Aorta (tissue), 5 donors: ENCODE results near the gene ARHGEF16. TPM values are rescaled to one million over a fixed set of nuclear protein-coding genes. Genes with fewer than 3 reads are reported as not detected.

Experiments used
- ATAC-seq: fragments of 200-7000 bp; cut with Tn5 transposase; one replicate; pipeline ENCODE4 v1.9.1; 2022; ENCODE audit warnings: moderate library complexity; ENCODE audit not compliant: low FRiP score
- DNase-seq, 2 donors: peaks; one replicate each; pipeline ENCODE4 v3.0.0-alpha.2; 2020
- H3K27ac ChIP-seq, 2 donors: one replicate each; pipeline ENCODE4 v1.5.1; 2013; ENCODE audit warnings: low read length in 2 of 2, mild to moderate bottlenecking in 2 of 2, moderate library complexity in 2 of 2, control low read depth in 1 of 2, inconsistent platforms in 1 of 2, low read depth in 1 of 2
- H3K27me3 ChIP-seq, 2 donors: one replicate each; pipeline ENCODE4 v1.6.1; 2013; ENCODE audit warnings: control low read depth in 1 of 2, low read length in 1 of 2, mild to moderate bottlenecking in 1 of 2, moderate library complexity in 1 of 2; ENCODE audit not compliant: insufficient read depth in 2 of 2, control insufficient read depth in 1 of 2
- H3K36me3 ChIP-seq, 2 donors: one replicate each; pipeline ENCODE4 v1.6.1; 2013; ENCODE audit warnings: control low read depth in 1 of 2, low read length in 1 of 2, mild to moderate bottlenecking in 1 of 2; ENCODE audit not compliant: insufficient read depth in 2 of 2, control insufficient read depth in 1 of 2
- H3K4me1 ChIP-seq, 2 donors: one replicate each; pipeline ENCODE4 v1.6.1; 2013; ENCODE audit warnings: low read length in 2 of 2, control low read depth in 1 of 2, mild to moderate bottlenecking in 1 of 2, moderate library complexity in 1 of 2; ENCODE audit not compliant: insufficient read depth in 2 of 2, control insufficient read depth in 1 of 2
- H3K4me3 ChIP-seq, 2 donors: one replicate each; pipeline ENCODE4 v1.5.1; 2013; ENCODE audit warnings: low read length in 2 of 2, control low read depth in 1 of 2, mild to moderate bottlenecking in 1 of 2
- H3K9me3 ChIP-seq: one replicate; pipeline ENCODE4 v1.6.1; 2013; ENCODE audit warnings: mild to moderate bottlenecking, low read length; ENCODE audit not compliant: control insufficient read depth
- WGBS, 2 donors: extraction: QIAGEN DNeasy Blood & Tissue Kit; methylation state at CpG; one replicate each; pipeline ENCODE4 v1.1.7; 2013; 5-methylcytosine and 5-hydroxymethylcytosine counted together
- intact Hi-C, 2 donors: fragments of 100-400 bp; cut with DNase I; formaldehyde crosslinking; loops; one replicate each; pipeline versions ENCODE4 v1.14.2 to v1.15.0; 2022
- polyA plus RNA-seq, 2 donors: library from polyadenylated mRNA; stranded (reverse); fragments of 200-250 nt; gene quantifications; one replicate each; pipeline ENCODE4 v1.2.3, GENCODE V29; 2013
- total RNA-seq, 2 donors: library from RNA; stranded (reverse); fragmentation: NEBNext Ultra II Directional; extraction: Animal tissue kit (Norgen Biotek cat#: 25700); gene quantifications; one replicate each; pipeline ENCODE4 v1.2.1, GENCODE V29; 2021
- donor health status: healthy with polysubstance abuse.
- donor health status: Bipolar disorder and iron deficiency.
- donor health status: DM: no; HTN: no; CAD: no.
- donor health status: DM: no; HTN: no; CAD: no.
- donor health status: DM: yes; HTN: yes; CAD: no.

ARHGEF16 gene
- total and polyA plus RNA-seq, 4 donors: 0.62 to 8.8 (median 1.4) TPM; not detected in 1

DNA sequence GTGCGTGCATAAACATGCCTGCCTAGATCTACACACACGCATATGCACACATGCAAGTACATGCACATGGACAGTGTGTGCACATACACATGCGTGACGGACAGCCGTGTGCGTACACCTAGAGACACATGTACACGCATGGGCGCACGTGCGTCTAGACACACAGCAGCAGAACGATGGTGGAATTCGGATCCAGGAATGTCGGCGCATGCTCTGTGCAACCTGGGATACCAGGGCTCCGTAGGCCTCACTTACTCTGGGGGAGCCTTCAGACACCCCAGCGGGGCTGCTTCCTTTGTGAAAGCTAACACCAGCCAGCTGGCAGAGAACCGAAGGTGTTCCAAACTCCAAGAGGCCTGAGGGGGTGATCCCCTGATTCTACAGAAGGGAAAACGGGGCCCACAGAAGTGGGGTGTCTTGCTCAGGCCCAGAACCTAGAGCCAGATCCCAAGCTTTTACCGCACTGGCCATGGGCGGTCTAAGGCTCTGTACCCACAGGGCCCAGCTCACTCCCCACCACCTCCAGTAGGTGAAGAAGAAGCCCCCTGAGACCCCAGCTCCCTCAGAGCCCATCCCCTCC is 27.4 kb upstream of the ARHGEF16 start:
- peaks cover 0 to 11% of the 10 kb centered on the region in 2 donors for H3K36me3 ChIP-seq
- no peaks in the 10 kb centered on the region for H3K27me3 ChIP-seq
- peak in 1 of 2 donors; percentile 41 for DNase-seq
- WGBS, 2 donors: 87 to 90% methylated on average over 20 of the region's 20 CpGs
- intact Hi-C loops: loop anchor here (5.0 to 10.0 kb wide), 4 partner anchors 415 to 605 kb away; no protein-coding TSS in a partner anchor
- H3K9me3 ChIP-seq: no peaks in the 10 kb centered on the region
- H3K27ac ChIP-seq: no peak overlapping the region
- H3K4me1 ChIP-seq: no peaks in the 10 kb centered on the region
- ATAC-seq: no peak
- H3K4me3 ChIP-seq: no peak overlapping the region

DNA sequence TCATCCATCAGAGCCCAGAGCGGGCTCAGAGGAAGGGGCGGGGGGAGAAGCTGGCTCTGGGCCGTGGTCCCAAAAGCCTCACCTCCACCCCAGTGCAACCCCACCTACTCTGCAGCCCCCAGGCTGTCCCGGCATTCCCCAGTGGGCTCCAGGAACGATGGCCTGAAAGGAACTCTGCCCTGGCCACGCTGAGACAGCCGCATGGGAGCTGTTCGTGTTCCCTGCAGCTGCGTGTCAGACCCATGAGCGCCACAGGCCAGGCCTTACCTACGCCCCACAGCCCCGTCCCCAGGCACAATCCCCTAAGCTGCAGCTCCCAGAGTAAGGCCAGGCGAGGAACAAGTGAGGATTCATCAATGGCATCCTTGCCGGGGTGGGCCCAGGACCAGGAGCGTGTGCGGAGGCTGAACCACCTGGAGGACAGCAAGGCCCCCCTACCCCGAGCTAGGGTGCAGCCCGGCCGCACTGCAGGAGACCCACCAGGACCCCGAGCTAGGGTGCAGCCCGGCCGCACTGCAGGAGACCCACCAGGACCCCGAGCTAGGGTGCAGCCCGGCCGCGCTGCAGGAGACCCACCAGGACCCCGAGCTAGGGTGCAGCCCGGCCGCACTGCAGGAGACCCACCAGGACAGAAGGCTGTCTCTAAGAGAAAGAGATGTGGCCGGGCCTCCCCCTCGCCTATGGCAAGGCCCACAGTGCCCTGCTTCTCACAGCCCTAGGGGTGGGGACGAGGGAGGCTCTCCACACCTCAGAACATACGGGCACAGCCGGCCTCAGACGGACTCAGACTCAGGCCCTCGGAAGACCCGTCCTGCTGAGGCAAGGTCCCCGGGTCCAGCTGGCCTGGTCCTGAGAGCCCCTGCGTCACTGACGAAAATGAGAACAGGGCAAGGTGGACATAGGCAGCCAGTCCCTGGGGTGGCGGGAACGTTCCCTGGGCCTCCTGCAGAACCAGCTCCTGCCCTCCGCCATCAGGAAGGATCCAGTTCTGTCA is 26.5 kb upstream of the ARHGEF16 start:
- Histone ChIP-seq H3K27ac (no peak overlapping the region), H3K9me3 (no peaks in the 10 kb centered on the region), H3K27me3 (no peaks in the 10 kb centered on the region), H3K36me3 (peaks cover 0 to 11% of the 10 kb centered on the region in 2 donors), H3K4me1 (no peaks in the 10 kb centered on the region), H3K4me3 (no peak overlapping the region)
- WGBS, 2 donors: 88 to 91% methylated on average over 43 of the region's 43 CpGs
- DNase-seq (peak in 1 of 2 donors; percentile 39), ATAC-seq (no peak)
- intact Hi-C loops: loop anchor here (5.0 to 10.0 kb wide), 4 partner anchors 416 to 606 kb away; no protein-coding TSS in a partner anchor

DNA sequence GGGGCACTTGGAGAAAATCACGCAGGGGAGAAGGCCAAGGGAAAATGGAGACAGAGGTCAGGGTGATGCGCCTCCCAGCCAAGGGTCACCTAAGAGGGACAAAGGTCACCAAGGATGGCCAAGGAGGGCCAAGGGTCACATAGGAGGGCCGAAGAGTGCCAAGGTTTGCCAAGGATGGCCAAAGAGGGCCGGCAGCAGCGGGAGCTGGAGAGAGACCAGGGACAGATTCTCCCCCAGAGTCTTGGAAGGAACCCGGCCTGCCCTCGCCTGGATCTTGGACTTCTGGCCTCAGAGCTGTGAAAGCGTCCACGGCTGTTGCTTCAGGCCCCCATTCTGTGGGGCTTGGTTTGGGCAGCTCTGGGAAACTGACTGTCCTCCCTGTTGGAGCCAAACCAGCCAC is 25.6 kb upstream of the ARHGEF16 start:
- WGBS, 2 donors: 84% methylated on average over 9 of the region's 9 CpGs
- H3K4me3 ChIP-seq: no peak overlapping the region
- no peaks in the 10 kb centered on the region for H3K4me1 ChIP-seq
- DNase-seq (peak in 1 of 2 donors; percentile 42), ATAC-seq (no peak)
- no peak overlapping the region for H3K27ac ChIP-seq
- H3K36me3 ChIP-seq: peaks cover 0 to 11% of the 10 kb centered on the region in 2 donors
- no peaks in the 10 kb centered on the region for H3K27me3 ChIP-seq
- intact Hi-C loops: loop anchor here (5.0 to 10.0 kb wide), 4 partner anchors 417 to 607 kb away; no protein-coding TSS in a partner anchor
- no peaks in the 10 kb centered on the region for H3K9me3 ChIP-seq

DNA sequence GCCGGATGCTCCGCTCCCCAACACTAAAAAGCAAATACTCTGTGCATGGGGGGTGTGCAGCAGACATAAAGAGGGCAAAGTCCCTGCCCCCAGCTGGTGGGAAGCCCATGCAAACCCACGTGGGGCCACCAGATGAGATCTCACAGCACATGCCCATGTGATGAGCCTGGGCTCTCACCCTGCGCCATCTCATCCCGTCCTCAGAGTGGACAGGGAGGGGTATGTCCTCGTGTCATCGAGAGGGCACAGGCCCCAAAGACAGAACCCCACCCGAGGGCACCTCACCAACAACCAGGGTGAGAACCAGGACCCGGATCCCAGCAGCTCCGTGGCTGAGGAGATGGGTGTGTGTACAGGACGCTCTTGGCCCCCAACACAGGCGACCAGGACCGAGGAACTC is 25.1 kb upstream of the ARHGEF16 start:
- intact Hi-C loops: loop anchor here (5.0 to 10.0 kb wide), 4 partner anchors 417 to 607 kb away; no protein-coding TSS in a partner anchor
- ATAC-seq: no peak
- no peaks in the 10 kb centered on the region for H3K27me3 ChIP-seq
- no peaks in the 10 kb centered on the region for H3K9me3 ChIP-seq
- H3K4me3 ChIP-seq: no peak overlapping the region
- 83 to 86% methylated on average over 13 of the region's 13 CpGs for WGBS, 2 donors
- no peak overlapping the region for H3K27ac ChIP-seq
- no peaks in the 10 kb centered on the region for H3K4me1 ChIP-seq
- H3K36me3 ChIP-seq: peaks cover 0 to 12% of the 10 kb centered on the region in 2 donors
- no peak for DNase-seq

DNA sequence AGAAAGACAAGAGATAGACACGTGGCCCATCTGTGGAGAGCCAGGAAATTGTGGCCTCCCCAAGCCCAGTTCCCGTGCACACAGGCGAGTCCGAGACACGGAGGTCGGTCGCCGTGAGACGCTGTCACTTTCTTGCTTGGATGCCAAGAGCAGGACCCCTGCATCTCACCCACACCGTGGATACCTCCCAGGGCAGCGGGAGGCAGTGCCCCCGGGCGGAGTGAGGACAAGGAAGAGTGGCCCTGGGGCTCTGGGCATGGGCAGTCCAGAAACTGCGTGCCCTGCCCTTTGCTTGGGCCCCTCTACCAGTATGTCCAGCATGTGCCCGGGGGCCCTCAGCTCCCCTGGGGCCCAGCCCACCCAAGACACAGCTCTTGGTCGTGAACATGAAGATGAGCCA is 24.7 kb upstream of the ARHGEF16 start:
- no peak for ATAC-seq
- peak in 1 of 2 donors; percentile 41 for DNase-seq
- Histone ChIP-seq H3K27me3 (no peaks in the 10 kb centered on the region), H3K4me3 (no peak overlapping the region), H3K27ac (no peak overlapping the region), H3K36me3 (peaks cover 0 to 14% of the 10 kb centered on the region in 2 donors), H3K9me3 (no peaks in the 10 kb centered on the region), H3K4me1 (no peaks in the 10 kb centered on the region)
- WGBS, 2 donors: 87% methylated on average over 16 of the region's 16 CpGs
- intact Hi-C loops: loop anchor here (5.0 to 10.0 kb wide), 4 partner anchors 417 to 607 kb away; no protein-coding TSS in a partner anchor

DNA sequence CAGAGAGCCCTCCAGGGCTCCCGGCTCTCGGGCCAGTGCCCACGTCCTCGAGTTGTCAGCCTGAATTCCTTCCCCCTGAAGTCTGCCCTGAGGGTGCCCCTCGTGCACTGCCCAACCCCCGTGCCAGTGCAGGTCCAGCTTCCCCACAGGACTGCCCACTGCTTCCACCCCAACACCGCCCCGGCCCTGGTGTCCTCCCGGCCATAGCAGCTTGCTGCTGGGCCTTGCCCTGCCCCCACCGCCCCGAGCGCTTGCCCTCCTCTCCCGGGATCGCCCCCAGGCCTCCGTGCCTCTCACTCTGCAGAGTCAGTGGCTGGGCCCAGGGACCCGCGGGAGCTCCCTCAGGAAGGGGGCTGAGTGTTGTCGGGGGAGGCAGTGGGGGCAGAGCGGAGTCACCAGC is 24.1 kb upstream of the ARHGEF16 start:
- Histone ChIP-seq H3K4me3 (no peak overlapping the region), H3K4me1 (no peaks in the 10 kb centered on the region), H3K27me3 (no peaks in the 10 kb centered on the region), H3K27ac (no peak overlapping the region), H3K9me3 (no peaks in the 10 kb centered on the region), H3K36me3 (peaks cover 0 to 14% of the 10 kb centered on the region in 2 donors)
- 79 to 82% methylated on average over 19 of the region's 19 CpGs for WGBS, 2 donors
- ATAC-seq (no peak), DNase-seq (peak in 1 of 2 donors; percentile 37)
- intact Hi-C loops: no loop called here

DNA sequence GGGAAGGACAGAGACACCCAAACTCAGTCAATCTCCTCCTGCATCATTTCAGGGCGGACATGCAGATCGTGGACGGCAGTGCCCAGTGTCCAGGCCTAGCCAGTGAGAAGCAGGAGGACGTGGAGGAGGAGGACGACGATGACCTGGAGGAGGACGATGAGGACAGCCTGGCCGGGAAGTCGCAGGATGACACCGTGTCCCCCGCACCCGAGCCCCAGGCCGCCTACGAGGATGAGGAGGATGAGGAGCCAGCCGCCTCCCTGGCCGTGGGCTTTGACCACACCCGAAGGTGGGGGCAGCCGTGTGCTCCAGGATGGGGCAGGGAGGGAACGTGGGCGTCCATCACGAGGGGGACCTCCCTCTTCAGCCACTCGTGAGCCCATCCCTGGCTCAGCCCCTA is 23.6 kb upstream of the ARHGEF16 start:
- Histone ChIP-seq H3K36me3 (peaks cover 0 to 14% of the 10 kb centered on the region in 2 donors), H3K27me3 (no peaks in the 10 kb centered on the region), H3K4me3 (no peak overlapping the region), H3K9me3 (no peaks in the 10 kb centered on the region), H3K27ac (no peak overlapping the region), H3K4me1 (no peaks in the 10 kb centered on the region)
- DNase-seq: peak in 1 of 2 donors; percentile 46
- no peak for ATAC-seq
- intact Hi-C loops: no loop called here
- 83 to 84% methylated on average over 21 to 22 of the region's 22 CpGs for WGBS, 2 donors

DNA sequence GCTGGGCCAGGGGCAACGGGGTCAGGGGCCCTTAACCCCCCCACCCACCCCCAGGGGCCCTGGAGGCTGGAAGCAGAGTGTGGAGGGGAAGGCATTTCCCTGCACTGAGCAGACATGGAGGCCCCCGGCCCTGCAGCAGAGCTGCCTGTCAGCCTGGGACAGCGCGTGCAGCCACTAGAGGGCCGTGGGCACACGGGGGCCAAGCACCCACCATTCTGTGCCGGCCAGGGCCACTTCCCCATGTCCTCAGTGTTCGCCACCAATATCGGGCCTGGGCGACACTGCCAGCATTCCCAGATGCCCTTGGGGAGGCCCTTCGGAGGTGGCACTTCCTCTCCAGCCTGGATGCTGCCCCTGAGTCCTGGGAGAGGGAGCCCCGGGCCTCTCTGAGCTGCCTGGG is 23.2 kb upstream of the ARHGEF16 start:
- no peak for ATAC-seq
- no peak for DNase-seq
- H3K27me3 ChIP-seq: no peaks in the 10 kb centered on the region
- H3K36me3 ChIP-seq: peaks cover 0 to 14% of the 10 kb centered on the region in 2 donors
- H3K4me3 ChIP-seq: no peak overlapping the region
- 56 to 65% methylated on average over 6 to 12 of the region's 12 CpGs for WGBS, 2 donors
- intact Hi-C loops: no loop called here
- no peak overlapping the region for H3K27ac ChIP-seq
- no peaks in the 10 kb centered on the region for H3K9me3 ChIP-seq
- H3K4me1 ChIP-seq: no peaks in the 10 kb centered on the region
